ENCODE data around the gene CDKN2B-AS1. TPM values are rescaled to one million over a fixed set of nuclear protein-coding genes. Genes with fewer than 3 reads are reported as not detected.

CDKN2B-AS1 gene
- total RNA-seq, 8 experiments from 2014 or later = 2.1 to 12.2 (median 3.9) TPM

- 57 to 100% (median 83%) methylated on average over 1 to 4 of the region's 4 CpGs; no CpG with 5 or more reads in 1 of the 10 experiments for WGBS, 10 experiments
- H3K4me1 ChIP-seq (replicated peaks in 1 of 2) = peaks cover 0 to 3% of the 10 kb centered on the region in 2 donors
- no peak for ATAC-seq (replicated peaks in 6 of 8)
- H3K4me3 ChIP-seq = no peak overlapping the region
- no peak overlapping the region for H3K27ac ChIP-seq
- in situ Hi-C loops (cut with MboI; ENCODE audit: low pct_unique_long_range_greater_than_20kb in 2 of 9, low sequenced_read_pairs in 9 of 9, unreplicated experiment in 9 of 9) = loop anchor here in 1 of 9 experiments (25.0 kb wide), 1 partner anchor 208 kb away; no protein-coding TSS in a partner anchor
Observed at GRCh38 chr9:22029231-22029630, 34.6 kb downstream of the CDKN2B-AS1 start.

GRCh38 chr9:22030101-22030598, 35.6 kb downstream of the CDKN2B-AS1 start:
- in situ Hi-C loops (cut with MboI; ENCODE audit: low pct_unique_long_range_greater_than_20kb in 2 of 9, low sequenced_read_pairs in 9 of 9, unreplicated experiment in 9 of 9) = loop anchor here in 1 of 9 experiments (25.0 kb wide), 1 partner anchor 207 kb away; no protein-coding TSS in a partner anchor
- H3K27ac ChIP-seq = no peak overlapping the region
- peak in 3 of 8 experiments; percentile 40 to 78 (median 63) for ATAC-seq (replicated peaks in 6 of 8)

GRCh38 chr9:22031655-22032411, 37.2 kb downstream of the CDKN2B-AS1 start:
- 72 to 97% (median 91%) methylated on average over 2 to 4 of the region's 4 CpGs for WGBS, 10 experiments
- ATAC-seq (replicated peaks in 6 of 8) = no peak

More at GRCh38 chr9:22030101-22030598, 35.6 kb downstream of the CDKN2B-AS1 start:
- 11 to 40% (median 21%) methylated on average over 1 of the region's 1 CpG; no CpG with 5 or more reads in 6 of the 10 experiments for WGBS, 10 experiments
- H3K4me3 ChIP-seq = no peak overlapping the region
- H3K4me1 ChIP-seq (replicated peaks in 1 of 2) = peaks cover 0 to 3% of the 10 kb centered on the region in 2 donors

GRCh38 chr9:22033012-22033630, 38.5 kb downstream of the CDKN2B-AS1 start:
- in situ Hi-C loops (cut with MboI; ENCODE audit: low pct_unique_long_range_greater_than_20kb in 2 of 9, low sequenced_read_pairs in 9 of 9, unreplicated experiment in 9 of 9) = loop anchor here in 1 of 9 experiments (25.0 kb wide), 1 partner anchor 204 kb away; no protein-coding TSS in a partner anchor
- ATAC-seq (replicated peaks in 6 of 8) = no peak
- 17 to 100% (median 83%) methylated on average over 2 to 7 of the region's 8 CpGs; no CpG with 5 or more reads in 1 of the 10 experiments for WGBS, 10 experiments
- Histone ChIP-seq H3K4me1 (replicated peaks in 1 of 2) (peaks cover 0 to 3% of the 10 kb centered on the region in 2 donors), H3K4me3 (no peak overlapping the region), H3K27ac (no peak overlapping the region)

More at GRCh38 chr9:22031655-22032411, 37.2 kb downstream of the CDKN2B-AS1 start:
- in situ Hi-C loops (cut with MboI; ENCODE audit: low pct_unique_long_range_greater_than_20kb in 2 of 9, low sequenced_read_pairs in 9 of 9, unreplicated experiment in 9 of 9) = loop anchor here in 1 of 9 experiments (25.0 kb wide), 1 partner anchor 205 kb away; no protein-coding TSS in a partner anchor
- Histone ChIP-seq H3K4me3 (no peak overlapping the region), H3K27ac (no peak overlapping the region), H3K4me1 (replicated peaks in 1 of 2) (peaks cover 0 to 3% of the 10 kb centered on the region in 2 donors)

GRCh38 chr9:22035591-22036011, 41.0 kb downstream of the CDKN2B-AS1 start:
- 75 to 100% (median 86%) methylated on average over 1 to 2 of the region's 2 CpGs; no CpG with 5 or more reads in 1 of the 10 experiments for WGBS, 10 experiments
- no peaks in the 10 kb centered on the region for H3K4me1 ChIP-seq (replicated peaks in 1 of 2)
- in situ Hi-C loops (cut with MboI; ENCODE audit: low pct_unique_long_range_greater_than_20kb in 2 of 9, low sequenced_read_pairs in 9 of 9, unreplicated experiment in 9 of 9) = loop anchor here in 1 of 9 experiments (25.0 kb wide), 1 partner anchor 202 kb away; no protein-coding TSS in a partner anchor
- no peak for ATAC-seq (replicated peaks in 6 of 8)
- H3K4me3 ChIP-seq = no peak overlapping the region
- no peak overlapping the region for H3K27ac ChIP-seq

GRCh38 chr9:22036866-22037626, 42.5 kb downstream of the CDKN2B-AS1 start:
- ATAC-seq (replicated peaks in 6 of 8) = no peak
- in situ Hi-C loops (cut with MboI; ENCODE audit: low pct_unique_long_range_greater_than_20kb in 2 of 9, low sequenced_read_pairs in 9 of 9, unreplicated experiment in 9 of 9) = loop anchor here in 1 of 9 experiments (25.0 kb wide), 1 partner anchor 200 kb away; no protein-coding TSS in a partner anchor
- Histone ChIP-seq H3K4me3 (no peak overlapping the region), H3K27ac (no peak overlapping the region), H3K4me1 (replicated peaks in 1 of 2) (no peaks in the 10 kb centered on the region)
- WGBS, 10 experiments = 67 to 100% (median 92%) methylated on average over 2 to 4 of the region's 4 CpGs; no CpG with 5 or more reads in 2 of the 10 experiments

GRCh38 chr9:22037954-22038690, 43.5 kb downstream of the CDKN2B-AS1 start:
- WGBS, 10 experiments = 0 to 83% (median 37%) methylated on average over 2 of the region's 2 CpGs
- no peak overlapping the region for H3K27ac ChIP-seq
- ATAC-seq (replicated peaks in 6 of 8) = peak in 1 of 8 experiments; percentile 11
- H3K4me1 ChIP-seq (replicated peaks in 1 of 2) = no peaks in the 10 kb centered on the region
- in situ Hi-C loops (cut with MboI; ENCODE audit: low pct_unique_long_range_greater_than_20kb in 2 of 9, low sequenced_read_pairs in 9 of 9, unreplicated experiment in 9 of 9) = loop anchor here in 1 of 9 experiments (25.0 kb wide), 1 partner anchor 199 kb away; no protein-coding TSS in a partner anchor
- no peak overlapping the region for H3K4me3 ChIP-seq

GRCh38 chr9:22039258-22039657, 44.7 kb downstream of the CDKN2B-AS1 start:
- in situ Hi-C loops (cut with MboI; ENCODE audit: low pct_unique_long_range_greater_than_20kb in 2 of 9, low sequenced_read_pairs in 9 of 9, unreplicated experiment in 9 of 9) = loop anchor here in 1 of 9 experiments (25.0 kb wide), 1 partner anchor 198 kb away; no protein-coding TSS in a partner anchor
- ATAC-seq (replicated peaks in 6 of 8) = no peak
- Histone ChIP-seq H3K4me1 (replicated peaks in 1 of 2) (no peaks in the 10 kb centered on the region), H3K27ac (no peak overlapping the region), H3K4me3 (no peak overlapping the region)
- WGBS, 10 experiments = 57 to 100% (median 89%) methylated on average over 1 to 3 of the region's 3 CpGs; no CpG with 5 or more reads in 2 of the 10 experiments

GRCh38 chr9:22040760-22041159, 46.2 kb downstream of the CDKN2B-AS1 start:
- Histone ChIP-seq H3K4me1 (replicated peaks in 1 of 2) (no peaks in the 10 kb centered on the region), H3K27ac (no peak overlapping the region), H3K4me3 (no peak overlapping the region)
- in situ Hi-C loops (cut with MboI; ENCODE audit: low pct_unique_long_range_greater_than_20kb in 2 of 9, low sequenced_read_pairs in 9 of 9, unreplicated experiment in 9 of 9) = loop anchor here in 1 of 9 experiments (25.0 kb wide), 1 partner anchor 197 kb away; no protein-coding TSS in a partner anchor
- 0 to 100% (median 75%) methylated on average over 1 of the region's 1 CpG; no CpG with 5 or more reads in 3 of the 10 experiments for WGBS, 10 experiments
- ATAC-seq (replicated peaks in 6 of 8) = peak in 2 of 8 experiments; percentile 93 to 96

- Histone ChIP-seq H3K4me1 (replicated peaks in 1 of 2) (no peaks in the 10 kb centered on the region), H3K4me3 (no peak overlapping the region), H3K27ac (no peak overlapping the region)
- ATAC-seq (replicated peaks in 6 of 8) = no peak
- in situ Hi-C loops (cut with MboI; ENCODE audit: low pct_unique_long_range_greater_than_20kb in 2 of 9, low sequenced_read_pairs in 9 of 9, unreplicated experiment in 9 of 9) = loop anchor here in 1 of 9 experiments (25.0 kb wide), 1 partner anchor 196 kb away; no protein-coding TSS in a partner anchor
- 69 to 100% (median 100%) methylated on average over 1 of the region's 1 CpG; no CpG with 5 or more reads in 2 of the 10 experiments for WGBS, 10 experiments
Observed at GRCh38 chr9:22041344-22041743, 46.8 kb downstream of the CDKN2B-AS1 start.

GRCh38 chr9:22041775-22042174, 47.2 kb downstream of the CDKN2B-AS1 start:
- no peak overlapping the region for H3K4me3 ChIP-seq
- no peak overlapping the region for H3K27ac ChIP-seq
- peak in 2 of 8 experiments; percentile 9 for ATAC-seq (replicated peaks in 6 of 8)
- H3K4me1 ChIP-seq (replicated peaks in 1 of 2) = no peaks in the 10 kb centered on the region
- WGBS, 10 experiments = 0 to 100% (median 76%) methylated on average over 1 of the region's 1 CpG; no CpG with 5 or more reads in 2 of the 10 experiments
- in situ Hi-C loops (cut with MboI; ENCODE audit: low pct_unique_long_range_greater_than_20kb in 2 of 9, low sequenced_read_pairs in 9 of 9, unreplicated experiment in 9 of 9) = loop anchor here in 1 of 9 experiments (25.0 kb wide), 1 partner anchor 196 kb away; no protein-coding TSS in a partner anchor

Measured in motor neuron (in vitro differentiated cells).